Measurements from ENCODE around the gene LDLRAD2. TPM values are rescaled to one million over a fixed set of nuclear protein-coding genes. Genes with fewer than 3 reads are reported as not detected.
"Not testable (repeated sequence)": the region's sequence is repeated elsewhere in the genome, so short reads cannot be mapped to it uniquely, and the experiment has no call there.

Gene LDLRAD2
- total RNA-seq, 1 donor from 2014 or later: not detected

DNA sequence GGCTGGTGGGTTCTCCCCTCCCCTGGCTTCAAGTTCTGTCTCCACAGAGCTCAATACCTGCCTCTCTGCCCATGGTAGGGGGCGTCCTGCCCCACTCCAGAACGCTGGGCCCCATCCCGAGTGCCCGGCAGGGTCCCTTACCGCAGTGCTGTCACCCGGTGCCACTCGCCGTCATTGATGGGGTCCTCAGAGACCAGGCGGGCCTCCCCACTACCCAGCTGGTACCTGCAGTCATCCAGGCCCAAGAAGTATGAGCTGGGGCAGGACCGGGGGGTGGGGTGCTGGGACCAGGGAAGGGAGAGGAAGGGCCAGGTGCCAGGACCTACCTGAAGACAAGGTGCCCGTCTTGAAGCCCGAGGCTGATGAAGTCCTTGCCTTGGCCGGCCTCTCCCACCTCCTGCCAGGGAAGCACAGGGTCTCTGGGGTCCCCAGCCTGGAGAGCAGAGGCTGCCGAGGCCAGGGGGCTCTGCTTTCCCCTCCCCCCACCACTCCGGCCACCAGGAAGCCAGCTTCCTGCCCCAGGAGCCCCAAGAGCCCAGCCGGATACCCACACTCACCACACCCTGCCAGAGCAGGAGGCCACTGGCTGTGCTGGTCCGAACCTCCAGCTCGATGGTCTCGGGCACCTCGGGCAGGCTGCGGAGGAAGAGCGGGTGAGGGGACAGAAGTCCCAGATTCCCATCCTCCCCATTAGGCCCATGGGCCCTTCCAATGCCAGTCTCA lies 12.1 kb downstream of the LDLRAD2 start:
- DNase-seq (ENCODE audit: low read depth in 2 of 2): no peak

DNA sequence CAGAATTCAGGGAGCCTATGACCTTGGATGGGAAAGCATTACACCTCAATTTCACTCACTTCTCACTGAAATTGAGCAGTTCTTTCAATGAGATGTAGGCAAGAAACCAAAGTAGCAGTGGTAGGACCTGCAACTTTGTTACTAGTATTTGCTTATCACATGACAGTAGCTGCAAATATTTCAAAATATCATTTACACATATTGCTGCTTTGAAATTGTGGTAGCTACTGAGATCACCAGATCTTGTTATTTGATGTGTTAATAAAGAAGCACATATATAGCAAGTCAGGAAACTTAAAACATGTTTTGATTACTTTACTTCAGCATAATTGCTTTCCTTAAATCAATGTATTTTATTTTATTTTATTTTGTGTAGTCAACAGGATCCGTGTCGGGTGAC lies 12.9 kb downstream of the LDLRAD2 start:
- DNase-seq (ENCODE audit: low read depth in 2 of 2): no peak

DNA sequence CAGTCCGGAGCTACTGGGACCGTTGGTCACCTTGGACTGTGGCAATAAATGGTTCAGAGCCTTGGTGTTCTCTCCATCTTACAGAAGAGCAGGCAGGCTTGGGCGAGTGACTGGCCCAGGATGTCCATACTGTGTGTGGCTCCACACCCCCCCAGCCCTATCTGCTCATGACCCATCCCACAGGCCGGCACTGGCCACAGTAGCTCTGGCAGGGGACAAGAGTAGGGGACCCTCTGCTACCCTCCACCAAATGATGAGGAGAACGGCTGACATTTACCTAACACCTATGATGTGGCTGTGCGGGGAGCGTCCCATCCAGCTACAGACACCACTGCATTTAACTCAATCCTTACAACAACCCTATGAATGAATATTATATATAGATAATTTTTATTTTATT lies 13.3 kb downstream of the LDLRAD2 start:
- no peak for DNase-seq (ENCODE audit: low read depth in 2 of 2)

DNA sequence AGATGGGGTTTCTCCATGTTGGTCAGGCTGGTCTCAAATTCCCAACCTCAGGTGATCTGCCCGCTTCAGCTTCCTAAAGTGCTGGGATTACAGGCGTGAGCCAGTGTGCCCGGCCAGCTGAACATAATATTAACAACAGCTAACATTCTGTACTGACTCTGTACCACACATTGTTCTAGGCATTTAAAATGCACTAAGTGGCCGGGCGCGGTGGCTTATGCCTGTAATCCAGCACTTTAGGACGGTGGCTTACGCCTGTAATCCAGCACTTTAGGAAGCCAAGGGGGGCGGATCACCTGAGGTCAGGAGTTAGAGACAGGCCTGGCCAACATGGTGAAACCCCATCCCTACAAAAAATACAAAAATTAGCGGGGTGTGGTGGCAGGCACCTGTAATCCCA lies 14.6 kb downstream of the LDLRAD2 start:
- DNase-seq (ENCODE audit: low read depth in 2 of 2): not testable (repeated sequence)

DNA sequence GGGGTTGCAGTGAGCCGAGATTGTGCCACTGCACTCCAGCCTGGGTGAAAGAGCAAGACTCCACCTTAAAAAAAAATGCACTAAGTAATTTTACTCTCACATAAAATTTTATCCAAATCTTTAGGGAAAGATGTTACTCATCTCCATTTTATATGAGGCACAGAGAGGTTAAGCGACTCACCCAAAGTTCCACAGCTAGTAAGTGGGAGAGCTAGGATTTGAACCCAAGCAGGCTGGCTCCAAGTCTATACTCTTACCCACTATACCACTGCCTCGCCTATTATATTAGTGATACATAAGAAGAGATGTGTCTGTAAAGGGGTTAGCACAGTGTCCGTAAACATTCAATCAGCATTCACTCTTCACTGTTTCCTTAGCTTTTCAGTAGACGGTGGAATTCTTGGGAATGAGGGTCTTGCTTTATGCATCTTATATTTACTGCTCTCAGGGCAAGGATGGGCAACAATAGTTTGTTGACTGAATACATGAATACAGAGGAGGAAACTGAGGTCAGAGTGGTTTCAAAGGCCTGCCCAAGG lies 15.1 kb downstream of the LDLRAD2 start:
- no peak for DNase-seq (ENCODE audit: low read depth in 2 of 2)

DNA sequence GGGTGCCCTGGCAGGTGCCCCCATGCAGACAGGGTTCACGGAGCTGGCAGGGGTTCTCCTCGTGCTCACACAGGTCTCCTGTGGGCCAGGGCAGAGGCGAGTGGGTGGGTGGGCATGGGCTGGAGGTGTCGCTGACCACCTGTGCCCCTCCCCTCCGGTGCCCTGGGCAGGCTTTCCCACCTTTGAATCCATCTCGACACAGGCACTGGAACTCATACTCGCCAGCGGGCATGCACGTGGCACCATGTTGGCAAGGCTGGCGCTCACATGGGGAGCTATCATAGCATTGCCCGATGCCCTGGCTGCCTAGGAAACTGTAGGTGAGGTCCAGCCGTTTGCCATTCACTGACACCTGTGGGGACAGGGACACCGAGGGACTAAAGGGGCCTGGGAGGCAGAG lies 16.0 kb downstream of the LDLRAD2 start:
- DNase-seq (ENCODE audit: low read depth in 2 of 2): no peak

DNA sequence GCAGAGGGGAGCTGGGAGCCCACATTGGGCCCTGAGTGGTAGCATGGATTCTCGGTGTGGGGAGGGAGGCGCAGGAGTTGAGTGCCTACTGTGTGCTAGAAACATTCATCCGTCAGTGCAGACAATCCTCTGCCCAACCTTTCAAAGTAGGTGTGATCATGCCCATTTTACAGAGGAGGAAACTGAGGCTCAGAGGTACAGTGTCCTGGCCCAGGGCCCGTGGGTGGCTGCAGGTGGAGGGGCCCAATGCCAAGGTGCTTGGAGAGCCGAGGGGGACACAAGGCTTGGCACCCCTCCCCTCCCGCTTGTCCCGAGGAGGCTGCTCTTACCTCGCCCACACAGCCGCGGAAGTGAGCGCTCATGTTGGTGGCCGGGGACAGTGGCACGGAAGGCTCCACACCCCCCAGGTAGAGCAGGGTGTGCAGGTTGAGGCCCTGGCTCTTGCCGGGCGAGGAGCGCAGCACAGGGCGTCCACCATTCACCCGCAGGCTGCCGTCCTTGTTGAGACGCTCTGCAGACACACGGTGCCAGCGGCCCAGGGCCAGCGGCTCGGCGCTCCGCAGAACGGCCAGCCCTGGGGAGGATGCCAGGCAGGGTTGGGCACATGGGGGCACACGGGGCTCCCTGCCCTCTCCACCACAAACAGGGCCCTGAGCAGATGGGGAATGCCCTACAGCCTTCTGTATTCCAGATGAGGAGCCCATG lies 16.6 kb downstream of the LDLRAD2 start:
- DNase-seq (ENCODE audit: low read depth in 2 of 2): no peak

DNA sequence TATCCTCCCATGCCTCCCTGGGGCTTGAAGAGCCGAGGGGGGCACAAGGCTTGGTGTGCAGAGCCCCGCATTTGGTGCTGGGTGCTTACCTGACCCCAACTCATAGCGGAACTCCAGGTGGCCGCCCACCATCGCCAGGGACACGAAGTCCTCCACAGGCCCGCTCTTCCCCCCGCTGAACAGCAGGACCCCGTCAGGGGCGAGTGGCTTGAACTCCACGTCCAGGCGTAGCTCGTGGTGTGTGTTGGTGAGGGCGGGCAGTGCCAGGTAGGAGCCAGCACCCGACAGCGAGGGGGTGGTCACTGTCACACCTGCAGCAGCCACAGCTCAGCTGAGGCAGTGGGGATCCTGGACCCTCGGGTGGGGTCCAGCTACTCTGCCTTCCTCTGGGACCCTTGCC lies 17.2 kb downstream of the LDLRAD2 start:
- no peak for DNase-seq (ENCODE audit: low read depth in 2 of 2)

DNA sequence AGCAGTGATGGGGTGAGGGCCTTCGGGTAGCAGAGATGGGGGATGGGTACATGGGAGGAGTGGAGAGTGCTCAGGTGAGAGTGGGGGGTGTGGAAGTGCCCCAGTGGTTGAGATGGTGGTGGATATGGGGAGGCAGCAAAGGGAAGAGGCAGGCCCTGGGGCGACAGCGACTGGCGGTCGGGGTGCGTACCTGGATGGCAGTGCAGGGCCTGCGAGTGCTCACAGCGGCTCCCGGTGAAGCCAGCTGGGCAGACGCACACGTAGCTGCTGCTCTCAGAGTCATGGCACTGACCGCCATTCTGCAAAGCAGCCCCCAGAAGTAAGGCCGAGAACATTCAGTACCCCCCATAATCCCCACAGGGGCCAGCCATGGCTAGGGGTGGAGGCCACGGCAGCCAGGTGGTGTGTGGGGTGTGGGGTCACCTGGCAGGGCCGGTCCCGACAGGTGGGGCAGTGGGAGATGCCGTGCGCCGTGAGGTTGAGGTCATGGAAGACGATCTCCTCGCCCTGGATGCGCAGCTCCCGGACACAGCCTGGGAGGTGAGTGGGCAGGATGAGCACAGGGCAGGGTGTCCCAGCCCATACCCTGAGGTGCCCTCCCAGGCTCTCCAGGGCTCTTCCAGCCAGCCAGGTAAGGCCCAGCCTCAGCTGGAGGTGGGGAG lies 18.9 kb downstream of the LDLRAD2 start:
- no peak for DNase-seq (ENCODE audit: low read depth in 2 of 2)

DNA sequence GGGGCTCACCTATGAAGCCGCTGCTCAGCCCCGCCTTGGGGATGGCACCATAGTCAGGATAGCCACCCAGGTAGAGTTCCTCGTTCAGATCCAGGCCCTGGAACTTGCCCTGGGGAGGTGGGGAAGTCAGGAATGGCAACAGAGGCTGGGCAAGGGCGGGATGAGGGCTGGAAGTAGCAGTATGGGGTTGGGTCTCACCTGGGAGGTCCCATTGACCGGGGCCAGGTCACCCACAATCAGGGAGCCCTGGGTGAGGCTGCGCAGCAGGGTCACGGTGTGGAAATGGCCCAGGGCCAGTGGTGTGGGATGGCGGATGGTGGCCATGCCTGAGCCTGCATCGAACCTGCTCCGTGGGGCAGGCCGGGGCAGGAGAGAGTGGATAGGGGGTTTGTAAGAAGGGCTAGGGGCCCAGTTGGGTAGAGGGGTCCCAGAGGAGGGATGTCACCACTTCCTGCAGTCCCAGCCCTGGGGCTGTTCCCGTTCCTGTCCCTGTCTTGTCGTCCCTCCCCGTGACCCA lies 19.4 kb downstream of the LDLRAD2 start:
- no peak for DNase-seq (ENCODE audit: low read depth in 2 of 2)

DNA sequence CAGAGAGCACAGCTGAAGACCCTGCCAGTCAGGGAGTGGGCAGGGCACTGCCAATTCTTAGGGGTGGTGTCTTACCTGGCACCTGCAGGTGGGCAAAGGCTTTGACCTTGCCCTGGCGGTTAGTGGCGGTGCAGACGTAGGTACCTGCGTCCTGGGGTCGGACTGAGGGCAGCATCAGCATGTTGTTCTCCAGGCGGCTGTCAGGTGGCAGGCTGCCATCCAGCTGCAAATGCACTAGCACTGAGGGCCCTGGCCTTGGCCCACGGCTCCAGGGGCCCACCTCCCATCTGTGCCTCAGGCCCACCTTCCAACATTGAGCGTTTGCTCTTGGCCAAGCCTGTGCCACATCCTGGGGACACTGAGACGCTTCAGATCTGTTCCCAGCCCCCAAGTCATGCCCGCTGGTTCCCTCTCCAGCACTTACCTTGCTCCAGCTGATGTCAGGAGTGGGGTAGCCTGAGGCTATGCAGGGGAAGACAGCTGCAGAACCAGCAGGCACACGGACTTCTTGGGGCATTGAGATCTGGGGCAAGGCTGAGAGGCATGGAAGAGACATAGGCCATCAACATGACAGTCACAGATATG lies 21.4 kb downstream of the LDLRAD2 start:
- DNase-seq (ENCODE audit: low read depth in 2 of 2): no peak

DNA sequence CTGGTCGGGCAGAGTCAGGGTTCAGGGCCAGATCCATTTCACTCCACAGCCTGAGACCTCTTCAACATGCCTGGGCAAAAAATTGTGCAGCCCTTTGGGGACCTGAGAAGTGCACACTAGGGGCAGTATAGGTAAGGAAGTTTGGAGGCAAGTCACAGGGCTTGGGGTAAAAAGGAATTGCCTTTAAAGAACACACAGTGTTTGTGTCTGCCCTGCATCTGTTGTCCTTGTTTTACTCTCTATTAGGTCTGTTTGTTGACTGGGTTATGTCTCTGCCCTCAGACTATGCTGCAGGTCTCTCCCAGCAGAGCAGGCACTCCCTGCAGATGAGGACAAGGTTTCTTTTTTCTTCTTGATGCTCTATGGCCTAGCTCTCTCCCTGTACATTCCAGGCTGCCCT lies 22.0 kb downstream of the LDLRAD2 start:
- DNase-seq (ENCODE audit: low read depth in 2 of 2): no peak

DNA sequence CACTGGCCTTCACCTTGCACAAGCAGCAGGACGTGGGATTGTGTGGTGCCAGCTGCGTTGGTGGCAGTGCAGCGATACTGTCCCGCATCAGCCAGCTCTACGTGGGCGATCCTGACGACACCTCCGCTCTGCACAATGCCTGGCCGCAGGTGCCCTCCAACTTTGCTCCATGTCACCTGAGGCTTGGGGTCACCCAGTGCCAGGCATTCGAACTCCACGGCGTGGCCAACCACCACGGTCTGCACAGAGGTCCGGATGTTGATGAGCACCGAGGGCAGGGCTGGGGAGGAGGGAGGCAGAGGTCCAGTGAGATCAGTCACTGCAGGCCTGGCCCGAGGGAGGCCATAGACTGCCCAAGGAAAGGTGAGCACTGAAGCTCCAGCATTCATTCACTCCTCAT lies 22.6 kb downstream of the LDLRAD2 start:
- DNase-seq (ENCODE audit: low read depth in 2 of 2): no peak

DNA sequence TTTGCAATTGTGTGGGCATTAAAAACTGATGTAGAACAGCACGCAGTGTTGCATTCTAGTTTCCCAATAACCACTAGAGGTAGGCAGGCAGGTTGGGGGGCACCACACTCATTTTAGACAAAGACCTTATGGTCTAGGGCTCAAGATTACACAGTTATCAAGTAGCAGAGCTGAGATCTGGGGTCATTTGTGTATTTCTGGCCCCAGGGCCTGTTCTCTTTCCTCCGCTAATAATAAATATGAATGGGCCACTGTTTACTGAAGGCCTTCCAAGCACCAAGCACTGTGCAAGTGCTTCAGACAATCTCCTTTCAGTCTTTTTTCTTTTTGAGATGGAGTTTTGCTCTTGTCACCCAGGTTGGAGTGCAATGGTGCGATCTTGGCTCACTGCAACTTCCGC lies 23.9 kb downstream of the LDLRAD2 start:
- no peak for DNase-seq (ENCODE audit: low read depth in 2 of 2)

DNA sequence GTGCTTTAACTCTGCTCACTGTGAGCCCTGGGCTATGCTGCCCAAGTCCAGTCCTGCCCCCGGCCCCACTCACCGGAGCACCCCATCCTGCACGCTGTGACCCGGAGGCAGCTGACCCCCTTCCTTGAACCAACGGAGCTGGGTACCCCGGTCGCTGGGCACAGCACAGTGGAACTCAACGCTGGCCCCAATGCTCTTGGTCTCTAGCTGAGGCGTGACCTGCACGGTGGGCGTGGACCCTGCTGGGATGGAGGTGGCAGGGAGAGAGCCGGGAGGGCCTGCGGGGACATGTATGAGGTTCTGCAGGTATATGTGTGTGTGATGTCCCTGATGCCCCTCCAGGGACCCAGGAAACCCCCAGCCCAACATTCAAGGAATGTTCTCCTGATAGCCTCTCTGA lies 24.7 kb downstream of the LDLRAD2 start:
- DNase-seq (ENCODE audit: low read depth in 2 of 2): no peak

DNA sequence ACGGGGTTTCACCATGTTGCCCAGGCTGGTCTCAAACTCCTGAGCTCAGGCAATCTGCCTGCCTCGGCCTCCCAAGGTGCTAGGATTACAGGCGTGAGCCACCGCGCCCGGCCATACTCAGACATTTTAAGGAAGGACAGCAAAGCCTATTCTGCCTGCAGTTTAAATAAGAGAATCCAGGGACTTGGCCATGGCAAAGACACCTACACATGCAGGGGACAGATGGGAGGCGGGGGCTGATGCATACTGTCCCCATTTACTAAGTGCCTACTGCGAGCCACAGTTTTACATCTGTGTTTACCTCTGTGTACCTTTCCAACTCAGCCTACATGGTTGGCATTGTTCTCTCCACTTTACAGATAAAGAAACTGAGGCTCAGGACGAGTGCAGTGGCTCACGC lies 25.4 kb downstream of the LDLRAD2 start:
- no peak for DNase-seq (ENCODE audit: low read depth in 2 of 2)

DNA sequence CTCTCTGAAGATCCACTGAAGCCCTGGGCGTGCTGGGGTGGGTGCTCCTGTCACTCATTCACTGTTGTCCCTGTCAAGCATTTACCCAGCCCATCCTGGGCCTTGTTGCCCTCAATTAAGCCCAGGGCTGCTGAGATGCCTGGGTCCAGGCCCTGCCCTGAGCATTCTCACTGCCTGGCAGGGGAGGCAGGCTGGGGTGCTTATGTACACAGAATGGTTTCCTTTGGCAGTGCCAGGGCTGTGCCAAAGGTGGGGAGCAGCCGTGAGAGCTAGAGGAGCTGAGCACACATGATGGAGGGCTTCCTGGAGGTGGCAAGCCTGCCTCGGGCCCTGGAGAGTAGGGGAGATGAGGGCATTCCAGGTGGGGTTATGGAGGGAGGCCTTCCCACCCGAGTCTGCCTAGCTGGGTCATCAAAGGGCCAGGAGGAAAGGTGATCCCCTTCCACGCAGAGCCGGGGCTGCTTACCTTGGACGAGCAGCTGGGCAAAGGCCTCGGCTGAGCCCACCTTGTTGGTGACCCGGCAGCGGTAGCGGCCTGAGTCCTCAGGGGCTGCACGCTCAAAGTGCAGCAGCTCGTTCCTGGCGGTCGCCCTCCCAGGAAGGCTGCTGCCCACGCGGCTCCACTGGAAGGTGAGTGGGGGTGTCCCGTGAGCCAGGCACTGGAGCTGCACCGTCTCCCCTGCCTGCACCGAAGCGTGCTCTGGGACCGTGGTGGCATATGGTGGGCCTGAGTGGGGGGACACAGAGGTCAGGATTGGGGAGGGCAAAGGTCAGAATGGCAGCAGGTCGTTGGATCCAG lies 26.5 kb downstream of the LDLRAD2 start:
- no peak for DNase-seq (ENCODE audit: low read depth in 2 of 2)

DNA sequence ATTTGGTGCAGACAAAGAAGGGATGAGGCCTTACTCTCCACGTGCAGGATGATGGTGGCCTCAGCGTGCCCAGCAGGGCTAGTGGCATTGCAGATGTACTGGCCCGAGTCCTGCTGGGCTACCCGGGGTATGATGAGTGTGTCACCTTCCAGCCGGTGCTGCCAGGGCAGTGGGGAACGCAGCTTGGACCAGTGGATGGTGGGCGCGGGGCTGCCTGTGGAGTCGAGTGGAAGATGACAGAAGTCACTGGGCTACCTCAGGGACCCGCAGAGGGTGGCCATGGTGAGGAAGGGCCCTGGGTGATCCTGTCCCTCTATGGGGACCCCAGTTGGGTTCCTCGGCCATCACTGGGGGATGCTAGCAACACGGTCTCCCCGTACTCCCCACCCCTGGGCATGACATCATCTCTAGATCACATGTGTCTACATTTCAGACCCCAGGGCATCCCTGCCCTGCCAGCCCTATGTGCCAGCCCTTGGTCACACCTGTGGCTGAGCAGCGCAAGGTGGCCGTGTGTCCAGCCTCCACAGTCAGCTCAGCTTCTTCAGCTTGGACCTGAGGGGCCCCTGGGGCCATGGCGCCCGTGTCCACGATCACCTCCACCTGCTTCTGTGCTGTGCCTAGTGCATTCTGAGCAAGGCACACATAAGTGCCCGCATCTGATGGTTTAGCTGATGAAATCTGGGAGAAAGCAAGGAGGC lies 27.4 kb downstream of the LDLRAD2 start:
- no peak for DNase-seq (ENCODE audit: low read depth in 2 of 2)

DNA sequence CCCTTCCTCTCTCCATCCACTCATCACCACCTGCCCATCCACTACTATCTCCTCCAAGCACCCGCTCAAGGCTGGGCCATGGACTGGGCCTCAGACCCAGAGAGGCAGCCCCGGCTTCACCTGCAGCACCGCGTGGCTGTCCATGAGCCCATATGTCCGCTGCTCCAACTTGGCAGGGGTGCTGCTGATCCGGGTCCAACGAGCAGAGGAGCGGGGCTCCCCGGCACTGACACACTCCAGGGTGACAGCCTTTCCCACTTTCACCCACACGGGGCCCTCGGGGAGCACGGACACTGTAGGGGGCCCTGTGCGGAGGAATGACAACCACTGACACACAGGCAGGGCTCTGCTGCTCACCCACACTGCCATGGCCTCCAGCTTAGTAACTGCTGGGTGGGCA lies 28.9 kb downstream of the LDLRAD2 start:
- DNase-seq (ENCODE audit: low read depth in 2 of 2): no peak

DNA sequence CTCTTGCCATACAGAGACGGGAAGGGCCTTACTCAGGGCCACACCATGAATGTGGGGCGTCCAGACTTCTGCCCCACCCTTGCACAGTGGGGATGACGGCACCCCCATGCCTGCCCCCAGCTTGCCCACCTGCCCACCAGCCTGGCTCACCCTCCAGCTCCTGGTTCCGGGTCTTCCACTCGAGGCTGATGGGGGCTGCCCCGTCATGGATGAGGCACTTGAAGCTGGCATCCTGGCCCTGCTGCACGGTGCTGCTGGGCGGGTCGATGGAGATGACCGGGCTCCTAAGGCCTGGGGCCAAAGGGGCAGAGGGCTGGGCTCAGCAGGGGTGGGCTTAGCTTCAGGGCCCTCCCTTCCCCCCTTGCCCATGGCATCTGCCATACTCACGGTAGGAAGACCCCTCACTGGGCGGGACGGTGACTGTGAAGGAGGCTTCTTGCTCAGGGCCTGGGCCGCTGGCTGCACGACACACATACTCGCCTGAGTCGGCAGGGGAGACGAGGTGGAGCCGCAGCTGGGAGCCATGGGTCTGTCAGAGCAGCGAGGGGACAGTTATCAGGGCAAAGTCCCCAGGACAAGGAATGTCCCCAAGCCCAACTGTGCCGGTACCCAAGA lies 29.9 kb downstream of the LDLRAD2 start:
- no peak for DNase-seq (ENCODE audit: low read depth in 2 of 2)

All from dermis microvascular lymphatic vessel endothelial cell (primary cell).